ENCODE results near the gene DSTYK. TPM values are rescaled to one million over a fixed set of nuclear protein-coding genes. Genes with fewer than 3 reads are reported as not detected.

Gene DSTYK
- total RNA-seq, 1 experiment from 2014 or later, result 8.4 TPM

DNA sequence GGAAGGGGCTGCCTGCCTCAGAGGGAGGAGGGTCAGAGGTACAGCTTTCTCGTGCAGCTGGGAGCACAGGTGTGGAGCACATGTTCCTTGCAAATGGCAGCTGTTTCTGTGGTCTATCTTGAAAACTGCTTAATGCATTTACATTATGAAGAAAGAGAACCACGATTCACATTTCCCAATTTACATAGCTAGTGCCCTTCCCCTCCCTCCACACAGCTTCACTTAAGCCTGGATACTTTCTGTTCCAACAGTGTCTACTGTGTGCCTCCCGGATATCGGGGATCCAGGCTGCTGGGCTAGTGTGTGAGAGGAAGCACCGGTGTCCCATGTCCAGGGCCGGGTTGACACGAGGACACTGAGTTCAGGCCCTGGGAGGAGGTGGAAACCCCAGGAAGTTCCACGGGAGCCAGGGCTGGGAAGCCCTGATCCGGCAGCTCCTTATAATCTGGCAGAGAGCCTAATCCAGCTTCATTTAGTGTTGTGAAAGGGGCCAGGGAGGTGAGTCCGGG is 47.9 kb upstream of the DSTYK start:
- H3K4me1 ChIP-seq (ENCODE audit: insufficient read depth, low read length), result peaks cover 20% of the 10 kb centered on the region
- no peaks in the 10 kb centered on the region for H4K20me1 ChIP-seq (ENCODE audit: low read length)
- TF ChIP-seq EZH2phosphoT487 (IDR thresholded peaks at IDR 0.05; ENCODE audit: borderline replicate concordance, low read length), result no peak
- TF ChIP-seq, protein P1, sequence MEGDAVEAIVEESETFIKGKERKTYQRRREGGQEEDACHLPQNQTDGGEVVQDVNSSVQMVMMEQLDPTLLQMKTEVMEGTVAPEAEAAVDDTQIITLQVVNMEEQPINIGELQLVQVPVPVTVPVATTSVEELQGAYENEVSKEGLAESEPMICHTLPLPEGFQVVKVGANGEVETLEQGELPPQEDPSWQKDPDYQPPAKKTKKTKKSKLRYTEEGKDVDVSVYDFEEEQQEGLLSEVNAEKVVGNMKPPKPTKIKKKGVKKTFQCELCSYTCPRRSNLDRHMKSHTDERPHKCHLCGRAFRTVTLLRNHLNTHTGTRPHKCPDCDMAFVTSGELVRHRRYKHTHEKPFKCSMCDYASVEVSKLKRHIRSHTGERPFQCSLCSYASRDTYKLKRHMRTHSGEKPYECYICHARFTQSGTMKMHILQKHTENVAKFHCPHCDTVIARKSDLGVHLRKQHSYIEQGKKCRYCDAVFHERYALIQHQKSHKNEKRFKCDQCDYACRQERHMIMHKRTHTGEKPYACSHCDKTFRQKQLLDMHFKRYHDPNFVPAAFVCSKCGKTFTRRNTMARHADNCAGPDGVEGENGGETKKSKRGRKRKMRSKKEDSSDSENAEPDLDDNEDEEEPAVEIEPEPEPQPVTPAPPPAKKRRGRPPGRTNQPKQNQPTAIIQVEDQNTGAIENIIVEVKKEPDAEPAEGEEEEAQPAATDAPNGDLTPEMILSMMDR (conservative IDR thresholded peaks at IDR 0.05; ENCODE audit: low read depth, low read length), result no peak
- TF ChIP-seq EZH2 (IDR thresholded peaks at IDR 0.05; ENCODE audit: low read length, unreplicated experiment), result no peak
- DNase-seq (no peak), ATAC-seq (no peak)
- BruUV-seq (replicated peaks), result no TSS peak
- intact Hi-C loops (cut with micrococcal nuclease), result loop anchor here (5.0 kb wide), 4 partner anchors 82 to 452 kb away; no protein-coding TSS in a partner anchor
- H3K9me2 ChIP-seq (replicated peaks; ENCODE audit: low read length), result no peaks in the 10 kb centered on the region
- ChIA-PET POLR2A (ENCODE audit: unreplicated experiment) (no interaction called here), CTCF (interaction anchor here (1.0 to 1.4 kb wide), 2 partner anchors 12 to 30 kb away, joined by 4 read pairs; no protein-coding TSS in a partner anchor)
- H3K36me3 ChIP-seq (ENCODE audit: low read depth, low read length), result no peaks in the 10 kb centered on the region
- no peaks in the 10 kb centered on the region for H3K79me2 ChIP-seq (ENCODE audit: low read length)
- H3K27ac ChIP-seq (ENCODE audit: low read length), result no peak overlapping the region
- no peak overlapping the region for H3K9ac ChIP-seq (ENCODE audit: low read length)
- H3K4me3 ChIP-seq (ENCODE audit: low read length), result no peak overlapping the region
- H3K4me2 ChIP-seq (ENCODE audit: low read length), result no peak overlapping the region
- H2AFZ ChIP-seq (ENCODE audit: low read length), result no peak overlapping the region
- H3K27me3 ChIP-seq (ENCODE audit: low read length), result no peaks in the 10 kb centered on the region
- H3K9me3 ChIP-seq (ENCODE audit: low read length), result no peaks in the 10 kb centered on the region
- no peaks in the 10 kb centered on the region for H3F3A ChIP-seq (ENCODE audit: low read length, unreplicated experiment)

DNA sequence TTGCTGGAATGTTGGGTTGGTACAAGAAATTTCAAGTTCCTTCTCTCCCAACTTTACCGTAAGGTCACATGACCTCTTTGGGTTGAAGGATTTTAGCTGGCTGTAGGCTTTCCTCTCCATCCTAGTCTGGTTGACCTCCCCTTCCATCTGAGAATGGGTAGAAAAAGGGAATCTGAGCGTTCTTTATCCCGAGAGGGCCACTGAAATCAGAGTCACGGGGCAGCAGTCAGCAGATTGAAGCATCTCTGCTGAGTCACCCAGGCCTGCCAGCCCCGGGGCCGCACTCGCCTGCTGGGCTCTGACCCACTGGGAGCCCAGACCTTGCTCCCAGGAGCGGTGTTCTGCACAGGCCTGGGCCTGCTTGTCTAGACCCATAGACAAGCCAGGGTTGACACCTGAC is 47.2 kb upstream of the DSTYK start:
- POLR2A ChIA-PET (ENCODE audit: unreplicated experiment), result no interaction called here
- H3K79me2 ChIP-seq (ENCODE audit: low read length), result no peaks in the 10 kb centered on the region
- no peak overlapping the region for H3K9ac ChIP-seq (ENCODE audit: low read length)
- no peaks in the 10 kb centered on the region for H3K27me3 ChIP-seq (ENCODE audit: low read length)
- DNase-seq (peak; percentile 34), ATAC-seq (peak; percentile 30)
- H3F3A ChIP-seq (ENCODE audit: low read length, unreplicated experiment), result no peaks in the 10 kb centered on the region
- H3K9me2 ChIP-seq (replicated peaks; ENCODE audit: low read length), result no peaks in the 10 kb centered on the region
- peaks cover 20% of the 10 kb centered on the region for H3K4me1 ChIP-seq (ENCODE audit: insufficient read depth, low read length)
- H2AFZ ChIP-seq (ENCODE audit: low read length), result peak overlapping the region; percentile 72
- no peaks in the 10 kb centered on the region for H3K36me3 ChIP-seq (ENCODE audit: low read depth, low read length)
- BruUV-seq (replicated peaks), result no TSS peak
- intact Hi-C loops (cut with micrococcal nuclease), result loop anchor here (5.0 kb wide), 4 partner anchors 81 to 451 kb away; no protein-coding TSS in a partner anchor
- no peaks in the 10 kb centered on the region for H3K9me3 ChIP-seq (ENCODE audit: low read length)
- no peaks in the 10 kb centered on the region for H4K20me1 ChIP-seq (ENCODE audit: low read length)
- CTCF ChIA-PET, result interaction anchor here (0.6 to 3.1 kb wide), 3 partner anchors 12 to 874 kb away, joined by 3 to 22 read pairs (median 4); partner anchors contain the start of gene TMCC2
- peak overlapping the region; percentile 47 for H3K27ac ChIP-seq (ENCODE audit: low read length)
- TF ChIP-seq, protein P1 (conservative IDR thresholded peaks at IDR 0.05; ENCODE audit: low read depth, low read length), result no peak
- TF ChIP-seq EZH2phosphoT487 (IDR thresholded peaks at IDR 0.05; ENCODE audit: borderline replicate concordance, low read length) (no peak), EZH2 (IDR thresholded peaks at IDR 0.05; ENCODE audit: low read length, unreplicated experiment) (no peak)
- H3K4me2 ChIP-seq (ENCODE audit: low read length), result peak overlapping the region; percentile 57
- H3K4me3 ChIP-seq (ENCODE audit: low read length), result no peak overlapping the region

DNA sequence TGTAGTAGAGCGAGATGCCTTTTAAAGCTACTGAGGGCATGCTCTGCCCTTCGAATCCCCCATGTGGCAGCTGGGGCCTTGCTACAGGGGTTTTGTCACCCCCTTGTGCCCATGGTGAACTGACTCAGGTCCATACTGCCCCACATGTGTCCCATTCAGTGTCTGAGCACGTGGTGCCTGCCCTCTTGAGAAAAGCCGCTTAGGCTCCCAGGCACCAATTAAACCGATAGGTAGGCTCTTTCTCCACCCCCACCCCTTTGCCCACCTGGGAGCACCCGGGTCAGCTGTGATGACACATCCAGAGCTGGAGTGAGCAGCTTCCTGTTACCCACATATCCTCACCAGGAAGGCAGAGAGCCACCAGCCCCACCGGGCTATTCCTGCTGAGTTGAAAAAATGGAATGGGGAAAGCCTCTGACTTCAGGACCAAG is 46.8 kb upstream of the DSTYK start:
- no TSS peak for BruUV-seq (replicated peaks)
- ChIA-PET CTCF (interaction anchor here (0.6 to 3.1 kb wide), 4 partner anchors 13 to 873 kb away, joined by 3 to 22 read pairs (median 4); partner anchors contain the start of gene TMCC2), POLR2A (ENCODE audit: unreplicated experiment) (no interaction called here)
- Histone ChIP-seq H3K27ac (ENCODE audit: low read length) (peak overlapping the region; percentile 47), H4K20me1 (ENCODE audit: low read length) (no peaks in the 10 kb centered on the region), H3K4me1 (ENCODE audit: insufficient read depth, low read length) (peaks cover 20% of the 10 kb centered on the region), H3F3A (ENCODE audit: low read length, unreplicated experiment) (no peaks in the 10 kb centered on the region), H3K36me3 (ENCODE audit: low read depth, low read length) (no peaks in the 10 kb centered on the region), H3K27me3 (ENCODE audit: low read length) (no peaks in the 10 kb centered on the region), H3K9me3 (ENCODE audit: low read length) (no peaks in the 10 kb centered on the region), H2AFZ (ENCODE audit: low read length) (peak overlapping the region; percentile 72), H3K9me2 (replicated peaks; ENCODE audit: low read length) (no peaks in the 10 kb centered on the region), H3K4me3 (ENCODE audit: low read length) (no peak overlapping the region), H3K4me2 (ENCODE audit: low read length) (peak overlapping the region; percentile 57), H3K79me2 (ENCODE audit: low read length) (no peaks in the 10 kb centered on the region), H3K9ac (ENCODE audit: low read length) (no peak overlapping the region)
- DNase-seq, result peak; percentile 24
- TF ChIP-seq, protein P1 (conservative IDR thresholded peaks at IDR 0.05; ENCODE audit: low read depth, low read length), result no peak
- TF ChIP-seq EZH2phosphoT487 (IDR thresholded peaks at IDR 0.05; ENCODE audit: borderline replicate concordance, low read length) (no peak), EZH2 (IDR thresholded peaks at IDR 0.05; ENCODE audit: low read length, unreplicated experiment) (no peak)
- intact Hi-C loops (cut with micrococcal nuclease), result loop anchor here (5.0 kb wide), 4 partner anchors 81 to 451 kb away; no protein-coding TSS in a partner anchor
- peak; percentile 15; the same call in 1 of the 2 replicates for ATAC-seq

Data from PC-3 (cell line).